ENCODE results near the gene TSPAN11.

The TSPAN11 gene

GRCh38 chr12:31029468-31029867 lies 102.9 kb downstream of the TSPAN11 start:
- TF ChIP-seq CTCF (IDR thresholded peaks at IDR 0.05; ENCODE audit: borderline replicate concordance, control extremely low read depth, extremely low read depth, insufficient read depth, missing control alignments) = no peak
- in situ Hi-C loops (cut with MboI; ENCODE audit: low sequenced_read_pairs, unreplicated experiment) = no loop called here
- no peak for DNase-seq (ENCODE audit: low spot score)

DNA sequence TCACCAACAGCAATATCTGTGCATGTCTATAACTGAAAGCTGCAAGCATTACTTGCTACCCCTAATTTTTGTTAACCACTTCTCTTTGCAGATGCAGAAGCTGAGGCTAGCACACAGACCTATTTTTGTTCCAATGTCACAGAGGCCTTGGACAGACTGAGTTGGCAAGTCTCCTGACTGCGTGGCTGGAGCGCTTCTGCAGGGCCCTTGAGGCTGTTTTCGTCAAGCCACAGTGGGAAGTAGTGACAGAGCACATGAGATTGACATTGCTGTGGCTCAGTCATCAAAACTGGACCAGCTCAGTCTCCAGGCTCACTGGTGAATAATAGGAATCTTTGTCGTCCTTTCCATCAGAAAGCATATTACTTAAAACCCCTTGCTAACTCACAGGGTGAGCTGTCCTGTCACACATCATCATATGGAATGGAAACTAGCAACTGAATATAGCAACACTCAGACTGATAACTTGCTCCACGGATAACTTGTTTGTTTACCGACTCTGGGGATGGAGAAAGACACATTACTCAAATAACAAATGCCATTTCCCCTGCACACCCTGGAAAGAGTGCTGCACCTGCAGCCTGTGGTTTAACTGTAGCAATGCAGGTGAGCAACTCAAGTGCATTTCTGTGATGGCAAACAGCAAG lies 103.5 kb downstream of the TSPAN11 start:
- in situ Hi-C loops (cut with MboI; ENCODE audit: low sequenced_read_pairs, unreplicated experiment) = no loop called here
- TF ChIP-seq CTCF (IDR thresholded peaks at IDR 0.05; ENCODE audit: borderline replicate concordance, control extremely low read depth, extremely low read depth, insufficient read depth, missing control alignments) = no peak
- no peak for DNase-seq (ENCODE audit: low spot score)

DNA sequence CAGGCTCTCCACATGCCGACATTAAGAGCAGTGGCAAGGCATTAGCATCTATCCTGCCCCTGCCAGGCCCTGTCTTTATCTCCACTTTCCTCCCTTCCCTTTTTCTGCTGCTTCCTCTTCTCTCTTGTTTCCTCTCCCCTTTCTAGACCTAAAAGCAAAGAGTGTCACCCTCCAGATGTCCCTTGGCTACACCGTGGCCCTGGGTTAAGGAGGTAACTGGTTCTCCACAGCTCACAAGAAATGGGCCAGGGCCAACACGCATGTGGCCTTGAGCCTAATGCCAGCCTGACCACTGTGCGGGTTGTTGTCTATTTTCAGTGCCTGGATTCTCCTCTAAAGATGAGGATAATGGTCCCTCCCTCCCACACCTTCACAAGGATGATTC lies 105.4 kb downstream of the TSPAN11 start:
- no peak for TF ChIP-seq CTCF (IDR thresholded peaks at IDR 0.05; ENCODE audit: borderline replicate concordance, control extremely low read depth, extremely low read depth, insufficient read depth, missing control alignments)
- in situ Hi-C loops (cut with MboI; ENCODE audit: low sequenced_read_pairs, unreplicated experiment) = no loop called here
- DNase-seq (ENCODE audit: low spot score) = no peak

DNA sequence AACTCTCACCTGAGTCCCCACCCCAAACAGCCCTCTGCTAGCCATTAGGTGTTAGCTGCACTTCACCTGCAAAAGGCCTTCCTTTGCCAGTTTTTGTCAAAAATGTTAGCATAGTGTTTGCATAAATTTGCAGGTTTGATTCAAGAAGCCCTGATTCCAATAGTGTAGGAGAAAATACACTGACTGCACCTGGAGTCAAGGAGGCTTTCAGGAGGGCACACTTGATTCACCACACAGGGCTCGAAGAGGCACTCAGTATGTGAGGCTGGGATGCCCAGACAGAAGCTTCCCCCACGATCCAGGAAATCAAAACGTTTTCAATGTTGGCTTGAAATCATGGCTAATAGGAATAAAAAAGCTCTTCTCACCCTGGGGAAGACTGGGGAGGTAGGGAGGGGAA lies 106.6 kb downstream of the TSPAN11 start:
- no peak for TF ChIP-seq CTCF (IDR thresholded peaks at IDR 0.05; ENCODE audit: borderline replicate concordance, control extremely low read depth, extremely low read depth, insufficient read depth, missing control alignments)
- no peak for DNase-seq (ENCODE audit: low spot score)
- in situ Hi-C loops (cut with MboI; ENCODE audit: low sequenced_read_pairs, unreplicated experiment) = no loop called here

GRCh38 chr12:31033681-31034080 lies 107.1 kb downstream of the TSPAN11 start:
- no peak for DNase-seq (ENCODE audit: low spot score)
- in situ Hi-C loops (cut with MboI; ENCODE audit: low sequenced_read_pairs, unreplicated experiment) = no loop called here
- no peak for TF ChIP-seq CTCF (IDR thresholded peaks at IDR 0.05; ENCODE audit: borderline replicate concordance, control extremely low read depth, extremely low read depth, insufficient read depth, missing control alignments)

GRCh38 chr12:31034372-31034771 lies 107.8 kb downstream of the TSPAN11 start:
- in situ Hi-C loops (cut with MboI; ENCODE audit: low sequenced_read_pairs, unreplicated experiment) = no loop called here
- DNase-seq (ENCODE audit: low spot score) = no peak
- TF ChIP-seq CTCF (IDR thresholded peaks at IDR 0.05; ENCODE audit: borderline replicate concordance, control extremely low read depth, extremely low read depth, insufficient read depth, missing control alignments) = no peak

Data from GM13976 (cell line).